ENCODE measurements around the gene MYBPC3.

GRCh38 chr11:47348859-47349258, 3.6 kb downstream of the MYBPC3 start:
- TF ChIP-seq CTCF (IDR thresholded peaks at IDR 0.05) = no peak
- no peak for TF ChIP-seq POLR2A (IDR thresholded peaks at IDR 0.05)
- no peak for TF ChIP-seq EP300 (IDR thresholded peaks at IDR 0.05)

Data from tibial nerve (tissue), 4 donors.